Naive thymus-derived CD4-positive, alpha-beta T cell (primary cell): ENCODE data around the gene SPATA6L. TPM values are rescaled to one million over a fixed set of nuclear protein-coding genes. Genes with fewer than 3 reads are reported as not detected.
"Not testable (repeated sequence)": the region's sequence is repeated elsewhere in the genome, so short reads cannot be mapped to it uniquely, and the experiment has no call there.

Experiments used
- ATAC-seq: fragments of 150-1000 bp; cut with Tn5 transposase; 2 replicates; pipeline ENCODE4 v1.10.0; 2021; ENCODE audit warnings: mild to moderate bottlenecking, moderate library complexity
- CTCF ChIA-PET: fragments of 350-600 bp; sonication (Branson Sonifier 250); formaldehyde crosslinking; loops from one replicate; lab custom pipeline; 2021; ENCODE audit warnings: antibody characterized with exemption; lab: Charles Lee
- POLR2A ChIA-PET: fragments of 350-600 bp; sonication (Branson Sonifier 250); formaldehyde crosslinking; loops from one replicate; lab custom pipeline; 2021; ENCODE audit warnings: antibody characterized with exemption, inconsistent platforms; lab: Charles Lee
- DNase-seq, 9 donors: peaks; one replicate each; pipeline versions ENCODE4 v3.0.0 to v3.0.0-alpha.2; 2020 to 2022; ENCODE audit warnings: mixed read lengths in 1 of 9
- H3K27ac ChIP-seq: one replicate; pipeline ENCODE4 v1.7.0; 2013; ENCODE audit warnings: mild to moderate bottlenecking, low read depth, low read length, moderate library complexity
- H3K27me3 ChIP-seq, 2 donors: one replicate each; pipeline ENCODE4 v1.7.0; 2013; ENCODE audit warnings: low read length in 2 of 2, mild to moderate bottlenecking in 2 of 2, moderate library complexity in 2 of 2; ENCODE audit not compliant: control insufficient read depth in 2 of 2, insufficient read depth in 2 of 2
- H3K36me3 ChIP-seq, 3 experiments: 1 replicate in 2 of 3; 2 replicates in 1 of 3; pipeline ENCODE4 v1.7.0; 2013; ENCODE audit warnings: low read length in 3 of 3, mild to moderate bottlenecking in 3 of 3, moderate library complexity in 1 of 3; ENCODE audit not compliant: insufficient read depth in 3 of 3, control insufficient read depth in 2 of 3
- H3K4me1 ChIP-seq, 2 donors: one replicate each; pipeline ENCODE4 v1.7.0; 2013; ENCODE audit warnings: low read length in 2 of 2, mild to moderate bottlenecking in 2 of 2, moderate library complexity in 1 of 2; ENCODE audit not compliant: control insufficient read depth in 2 of 2, insufficient read depth in 2 of 2
- H3K4me3 ChIP-seq: 2 replicates; pipeline ENCODE4 v1.7.0; 2013; ENCODE audit warnings: mild to moderate bottlenecking, low read length
- H3K9me3 ChIP-seq, 3 experiments: 1 replicate in 2 of 3; 2 replicates in 1 of 3; pipeline ENCODE4 v1.7.0; 2013; ENCODE audit warnings: low read length in 3 of 3; ENCODE audit not compliant: control insufficient read depth in 2 of 3
- H3K27ac Mint-ChIP-seq, 9 donors: one replicate each; pipeline ENCODE4 v1.8.0; 2020 to 2022; ENCODE audit warnings: mixed read lengths in 9 of 9, mild to moderate bottlenecking in 8 of 9, moderate library complexity in 5 of 9, inconsistent platforms in 2 of 9
- H3K27me3 Mint-ChIP-seq, 5 donors: one replicate each; pipeline ENCODE4 v1.8.0; 2021 to 2022; ENCODE audit warnings: mixed read lengths in 5 of 5, mild to moderate bottlenecking in 1 of 5
- H3K36me3 Mint-ChIP-seq, 5 donors: one replicate each; pipeline ENCODE4 v1.8.0; 2020 to 2022; ENCODE audit warnings: mixed read lengths in 5 of 5, mild to moderate bottlenecking in 3 of 5, inconsistent platforms in 1 of 5
- H3K4me1 Mint-ChIP-seq, 7 donors: one replicate each; pipeline ENCODE4 v1.8.0; 2020 to 2022; ENCODE audit warnings: mixed read lengths in 7 of 7, mild to moderate bottlenecking in 3 of 7, inconsistent platforms in 1 of 7
- H3K4me3 Mint-ChIP-seq, 10 donors: one replicate each; pipeline ENCODE4 v1.8.0; 2020 to 2022; ENCODE audit warnings: mild to moderate bottlenecking in 10 of 10, mixed read lengths in 10 of 10, moderate library complexity in 6 of 10, inconsistent platforms in 2 of 10
- H3K9me3 Mint-ChIP-seq, 11 donors: one replicate each; pipeline ENCODE4 v1.8.0; 2020 to 2022; ENCODE audit warnings: mixed read lengths in 11 of 11, mild to moderate bottlenecking in 4 of 11, inconsistent platforms in 1 of 11, moderate library complexity in 1 of 11
- intact Hi-C, 2 donors: fragments of 100-400 bp; cut with micrococcal nuclease; formaldehyde crosslinking; loops; one replicate each; pipeline ENCODE4 v1.15.1; 2023
- polyA plus RNA-seq, 2 donors: library from polyadenylated mRNA; unstranded; fragments of 300-500 nt; fragmentation: Illumina TruSeq; gene quantifications; one replicate each; pipeline ENCODE4 v1.2.3, GENCODE V29; 2021
- total RNA-seq, 6 experiments: library from RNA in 5 of 6; stranded (reverse) in 5 of 6; gene quantifications; 1 replicate in 5 of 6; 2 replicates in 1 of 6; pipeline ENCODE4 v1.2.3 and lab custom pipeline; 2021 to 2026

The SPATA6L gene
- total and polyA plus RNA-seq, 7 experiments from 2014 or later, result 0.40 to 9.2 (median 4.1) TPM

DNA sequence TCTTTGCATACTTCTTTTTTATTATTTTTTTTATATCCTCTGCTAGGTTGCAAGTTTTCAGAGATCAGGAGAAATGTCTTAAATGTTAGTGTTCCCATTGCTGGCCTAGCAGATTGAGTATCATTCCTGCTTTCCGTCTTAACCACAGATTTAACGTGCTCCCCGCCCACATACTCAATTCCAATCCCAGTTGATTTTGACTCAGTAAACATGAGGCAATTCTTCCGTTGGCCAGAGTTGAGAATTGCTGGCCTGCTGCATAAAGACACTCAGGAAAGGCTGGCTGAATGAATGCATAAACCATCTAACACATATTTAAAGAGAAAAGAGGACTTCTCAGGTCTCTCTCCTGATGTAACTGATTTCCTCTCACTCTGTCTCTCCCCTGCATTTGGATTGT, 51.0 kb downstream of the SPATA6L start:
- Histone ChIP-seq H3K9me3 (no peaks in the 10 kb centered on the region), H3K4me3 (no peak overlapping the region), H3K36me3 (no peaks in the 10 kb centered on the region), H3K27ac (no peak overlapping the region), H3K4me1 (peaks cover 3 to 9% of the 10 kb centered on the region in 2 donors), H3K27me3 (no peaks in the 10 kb centered on the region)
- no peak for DNase-seq
- POLR2A ChIA-PET, result interaction anchor here (0.7 kb wide), 1 partner anchor 23 kb away, joined by 3 read pairs; no protein-coding TSS in a partner anchor
- CTCF ChIA-PET, result interaction anchor here (0.6 to 1.4 kb wide), 3 partner anchors 11 to 1047 kb away, joined by 3 to 4 read pairs (median 3); no protein-coding TSS in a partner anchor
- H3K4me1 Mint-ChIP-seq, result peaks cover 4 to 25% (median 21%) of the 10 kb centered on the region in 7 donors
- peaks cover 0 to 8% (median 4%) of the 10 kb centered on the region in 11 donors for H3K9me3 Mint-ChIP-seq
- no peak for ATAC-seq
- intact Hi-C loops, result no loop called here
- no peak overlapping the region for H3K4me3 Mint-ChIP-seq
- peak overlapping the region in 2 of 9 donors; percentile 3 to 40 for H3K27ac Mint-ChIP-seq
- peaks cover 0 to 28% (median 0%) of the 10 kb centered on the region in 5 donors for H3K36me3 Mint-ChIP-seq
- H3K27me3 Mint-ChIP-seq, result peaks cover 0 to 5% (median 0%) of the 10 kb centered on the region in 5 donors

DNA sequence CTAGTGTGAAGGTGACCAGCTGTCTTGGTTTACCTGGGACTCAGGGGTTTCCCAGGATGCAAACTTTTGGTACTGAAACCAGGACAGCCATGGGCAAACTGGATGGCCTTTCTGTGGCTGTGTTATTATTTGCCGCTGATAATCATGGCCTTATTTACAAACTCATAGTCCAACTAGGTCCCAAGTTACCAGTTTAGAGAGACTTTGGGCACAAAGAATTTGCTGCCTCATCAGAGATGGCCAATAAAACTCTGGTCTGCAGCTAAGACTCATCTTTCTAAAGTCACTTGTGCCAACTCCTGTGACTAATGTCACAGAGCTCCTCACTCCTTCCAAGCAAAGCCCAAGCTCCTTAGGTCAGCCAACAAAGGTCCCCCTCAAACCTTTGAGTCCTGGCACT, 51.7 kb downstream of the SPATA6L start:
- ChIA-PET CTCF (interaction anchor here (1.2 to 1.4 kb wide), 2 partner anchors 10 to 25 kb away, joined by 3 to 4 read pairs; no protein-coding TSS in a partner anchor), POLR2A (interaction anchor here (0.7 kb wide), 1 partner anchor 22 kb away, joined by 3 read pairs; no protein-coding TSS in a partner anchor)
- Histone ChIP-seq H3K9me3 (no peaks in the 10 kb centered on the region), H3K4me3 (no peak overlapping the region), H3K4me1 (peaks cover 0 to 4% of the 10 kb centered on the region in 2 donors), H3K27ac (no peak overlapping the region), H3K27me3 (no peaks in the 10 kb centered on the region), H3K36me3 (no peaks in the 10 kb centered on the region)
- H3K4me3 Mint-ChIP-seq, result no peak overlapping the region
- peaks cover 0 to 18% (median 15%) of the 10 kb centered on the region in 7 donors for H3K4me1 Mint-ChIP-seq
- H3K36me3 Mint-ChIP-seq, result peaks cover 0 to 22% (median 0%) of the 10 kb centered on the region in 5 donors
- no peak for DNase-seq
- intact Hi-C loops, result no loop called here
- H3K9me3 Mint-ChIP-seq, result peaks cover 0 to 8% (median 3%) of the 10 kb centered on the region in 11 donors
- H3K27ac Mint-ChIP-seq, result peak overlapping the region in 2 of 9 donors; percentile 32 to 40
- ATAC-seq, result no peak
- peaks cover 0 to 5% (median 0%) of the 10 kb centered on the region in 5 donors for H3K27me3 Mint-ChIP-seq

DNA sequence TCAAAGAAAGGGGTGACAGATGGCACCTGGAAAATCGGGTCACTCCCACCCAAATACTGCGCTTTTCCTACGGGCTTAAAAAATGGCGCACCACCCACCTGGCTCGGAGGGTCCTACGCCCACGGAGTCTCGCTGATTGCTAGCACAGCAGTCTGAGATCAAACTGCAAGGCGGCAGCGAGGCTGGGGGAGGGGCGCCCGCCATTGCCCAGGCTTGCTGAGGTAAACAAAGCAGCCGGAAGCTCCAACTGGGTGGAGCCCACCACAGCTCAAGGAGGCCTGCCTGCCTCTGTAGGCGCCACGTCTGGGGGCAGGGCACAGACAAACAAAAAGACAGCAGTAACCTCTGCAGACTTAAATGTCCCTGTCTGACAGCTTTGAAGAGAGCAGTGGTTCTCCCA, 60.2 kb downstream of the SPATA6L start:
- ChIA-PET POLR2A (interaction anchor here (0.7 to 1.5 kb wide), 2 partner anchors 60 to 62 kb away, joined by 3 to 4 read pairs; partner anchors contain the start of gene SPATA6L), CTCF (interaction anchor here (0.6 kb wide), 1 partner anchor 109 kb away, joined by 4 read pairs; no protein-coding TSS in a partner anchor)
- H3K27ac ChIP-seq, H3K27me3 ChIP-seq, ATAC-seq, H3K4me3 ChIP-seq, H3K9me3 ChIP-seq, intact Hi-C loops, H3K36me3 ChIP-seq, H3K27me3 Mint-ChIP-seq: not testable (repeated sequence)
- H3K36me3 Mint-ChIP-seq, result peaks cover 3 to 24% (median 20%) of the 10 kb centered on the region in 5 donors
- peaks cover 0 to 39% (median 2%) of the 10 kb centered on the region in 11 donors for H3K9me3 Mint-ChIP-seq
- peak overlapping the region in 3 of 9 donors; percentile 85 to 88 (median 86) for H3K27ac Mint-ChIP-seq
- DNase-seq, result peak in 7 of 9 donors; percentile 34 to 84 (median 65)
- H3K4me3 Mint-ChIP-seq, result peak overlapping the region in 1 of 10 donors; percentile 19
- peaks cover 10 to 16% of the 10 kb centered on the region in 2 donors for H3K4me1 ChIP-seq
- peaks cover 3 to 38% (median 19%) of the 10 kb centered on the region in 7 donors for H3K4me1 Mint-ChIP-seq

DNA sequence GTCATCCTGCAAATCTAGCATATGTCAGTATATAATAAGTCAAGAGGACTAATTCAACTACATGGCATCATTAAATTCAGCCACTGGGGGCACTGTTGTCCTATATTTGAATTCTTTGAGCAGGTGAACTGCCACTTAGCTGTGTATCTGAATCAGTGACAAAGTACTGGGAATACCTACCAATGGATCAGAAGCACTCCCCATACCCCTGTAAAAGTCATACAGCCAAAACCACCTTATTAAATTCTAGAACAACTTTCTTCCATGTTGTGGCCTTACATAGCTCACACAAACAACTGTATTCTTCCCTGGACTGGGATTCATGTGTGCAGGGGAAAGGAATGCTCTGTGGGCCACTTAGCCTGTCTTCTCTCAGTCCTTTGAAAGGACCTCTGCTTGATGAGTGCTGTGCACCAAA, 61.6 kb downstream of the SPATA6L start:
- H3K4me1 ChIP-seq, result peaks cover 16 to 29% of the 10 kb centered on the region in 2 donors
- H3K9me3 ChIP-seq, result peaks cover 0 to 5% (median 0%) of the 10 kb centered on the region in 3 experiments
- ATAC-seq, result peak; percentile 88
- POLR2A ChIA-PET, result interaction anchor here (0.5 to 1.5 kb wide), 4 partner anchors 63 to 207 kb away, joined by 3 to 6 read pairs (median 3); no protein-coding TSS in a partner anchor
- H3K27me3 ChIP-seq, result no peaks in the 10 kb centered on the region
- intact Hi-C loops, result loop anchor here (1.0 to 5.0 kb wide), 6 partner anchors 36 to 384 kb away; partner anchors contain the start of genes CDC37L1 (in 1 of the 2) and JAK2 (in 1 of the 2)
- H3K36me3 ChIP-seq, result no peaks in the 10 kb centered on the region
- Mint-ChIP-seq H3K4me1 (peaks cover 12 to 52% (median 32%) of the 10 kb centered on the region in 7 donors), H3K36me3 (peaks cover 3 to 28% (median 20%) of the 10 kb centered on the region in 5 donors), H3K9me3 (peaks cover 0 to 46% (median 2%) of the 10 kb centered on the region in 11 donors), H3K27ac (peak overlapping the region in 6 of 9 donors; percentile 17 to 85 (median 82)), H3K27me3 (no peaks in the 10 kb centered on the region), H3K4me3 (peak overlapping the region in 3 of 10 donors; percentile 40 to 53 (median 50))
- H3K4me3 ChIP-seq, result peak overlapping the region; percentile 18
- H3K27ac ChIP-seq, result no peak overlapping the region
- peak in 8 of 9 donors; percentile 38 to 77 (median 60) for DNase-seq
- CTCF ChIA-PET, result interaction anchor here (0.6 to 1.5 kb wide), 12 partner anchors 10 to 1759 kb away, joined by 3 to 7 read pairs (median 3); partner anchors contain the start of gene PLPP6

DNA sequence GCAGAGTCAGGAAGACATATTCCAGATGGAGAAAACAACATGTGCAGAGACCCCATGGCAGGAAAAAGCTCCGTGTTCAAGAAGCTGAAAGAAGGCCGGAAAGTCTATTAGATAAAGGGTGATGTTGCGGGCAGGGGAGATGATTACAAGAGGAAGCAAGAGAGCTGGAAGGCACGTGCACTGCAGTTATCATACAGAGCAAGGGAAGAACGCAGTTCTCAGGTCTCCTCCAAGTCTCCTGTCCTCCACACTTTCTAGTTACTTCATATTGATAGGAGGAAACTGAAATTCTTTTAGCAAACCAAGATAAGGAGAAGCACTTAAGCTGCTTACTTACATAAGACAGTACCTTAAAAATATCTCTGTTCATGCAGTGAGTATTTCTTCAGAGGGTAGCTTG, 62.5 kb downstream of the SPATA6L start:
- peaks cover 12 to 55% (median 33%) of the 10 kb centered on the region in 7 donors for H3K4me1 Mint-ChIP-seq
- peak overlapping the region in 6 of 9 donors; percentile 28 to 85 (median 39) for H3K27ac Mint-ChIP-seq
- intact Hi-C loops, result loop anchor here (1.0 to 5.0 kb wide), 6 partner anchors 36 to 384 kb away; partner anchors contain the start of genes CDC37L1 (in 1 of the 2) and JAK2 (in 1 of the 2)
- no peak for ATAC-seq
- H3K27me3 ChIP-seq, result no peaks in the 10 kb centered on the region
- H3K4me3 ChIP-seq, result no peak overlapping the region
- H3K4me1 ChIP-seq, result peaks cover 17 to 33% of the 10 kb centered on the region in 2 donors
- no peak for DNase-seq
- peaks cover 3 to 29% (median 20%) of the 10 kb centered on the region in 5 donors for H3K36me3 Mint-ChIP-seq
- no peaks in the 10 kb centered on the region for H3K27me3 Mint-ChIP-seq
- ChIA-PET CTCF (interaction anchor here (0.6 to 1.4 kb wide), 4 partner anchors 33 to 383 kb away, joined by 3 to 5 read pairs (median 4); no protein-coding TSS in a partner anchor), POLR2A (interaction anchor here (0.8 kb wide), 1 partner anchor 75 kb away, joined by 4 read pairs; the partner anchor contains the start of gene CDC37L1)
- peaks cover 0 to 46% (median 2%) of the 10 kb centered on the region in 11 donors for H3K9me3 Mint-ChIP-seq
- H3K9me3 ChIP-seq, result peaks cover 0 to 5% (median 0%) of the 10 kb centered on the region in 3 experiments
- H3K4me3 Mint-ChIP-seq, result peak overlapping the region in 1 of 10 donors; percentile 38
- no peaks in the 10 kb centered on the region for H3K36me3 ChIP-seq
- H3K27ac ChIP-seq, result no peak overlapping the region

DNA sequence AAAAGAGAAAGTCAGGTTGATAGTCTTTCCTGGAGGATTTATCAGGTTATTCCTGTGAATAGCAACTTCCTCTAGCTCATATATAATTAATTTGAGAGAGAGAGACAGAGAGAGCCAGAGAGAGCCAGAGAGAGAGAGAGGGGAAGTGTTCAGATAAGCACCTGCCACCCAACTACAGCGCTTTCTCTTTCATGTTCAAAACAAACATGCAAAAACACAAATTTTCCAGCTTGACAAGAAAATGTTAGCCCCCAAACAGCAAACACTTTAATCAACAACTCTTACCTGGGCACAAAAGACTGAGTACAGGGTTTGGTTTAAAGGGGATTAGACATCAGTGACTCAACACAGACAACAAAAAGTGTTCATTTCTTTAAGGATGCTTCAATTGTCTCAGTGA, 65.9 kb downstream of the SPATA6L start:
- H3K4me1 Mint-ChIP-seq, result peaks cover 29 to 83% (median 60%) of the 10 kb centered on the region in 7 donors
- intact Hi-C loops, result loop anchor here in 1 of 2 donors (5.0 kb wide), 2 partner anchors 152 to 387 kb away; partner anchors contain the start of gene JAK2
- Histone ChIP-seq H3K9me3 (peaks cover 0 to 5% (median 0%) of the 10 kb centered on the region in 3 experiments), H3K4me3 (no peak overlapping the region), H3K36me3 (no peaks in the 10 kb centered on the region), H3K27ac (no peak overlapping the region), H3K27me3 (no peaks in the 10 kb centered on the region), H3K4me1 (peaks cover 37 to 57% of the 10 kb centered on the region in 2 donors)
- H3K4me3 Mint-ChIP-seq, result peak overlapping the region; percentile 1 to 71 (median 45)
- ATAC-seq (peak; percentile 31), DNase-seq (peak in 7 of 9 donors; percentile 31 to 68 (median 47))
- H3K36me3 Mint-ChIP-seq, result peaks cover 4 to 29% (median 21%) of the 10 kb centered on the region in 5 donors
- peak overlapping the region; percentile 65 to 93 (median 83) for H3K27ac Mint-ChIP-seq
- H3K9me3 Mint-ChIP-seq, result peaks cover 0 to 37% (median 2%) of the 10 kb centered on the region in 11 donors
- CTCF ChIA-PET, result interaction anchor here (0.7 to 1.0 kb wide), 2 partner anchors 42 to 61 kb away, joined by 3 to 4 read pairs; partner anchors contain the start of gene PLPP6
- POLR2A ChIA-PET, result interaction anchor here (0.6 to 2.6 kb wide), 18 partner anchors 12 to 1074 kb away, joined by 3 to 10 read pairs (median 4); partner anchors contain the start of genes CDC37L1 and RFX3
- no peaks in the 10 kb centered on the region for H3K27me3 Mint-ChIP-seq
